SU-DHL-6 (cell line): Measurements from ENCODE around the gene ENTPD6.

Experiments used
- EZH2phosphoT487 ChIP-seq: fragments of 200-600 bp; sonication (generic), shearing (Covaris generic); conservative IDR thresholded peaks from 2 replicates; pipeline ENCODE4 v1.6.1; 2018; ENCODE audit warnings: mild to moderate bottlenecking, antibody characterized with exemption, low read length, moderate library complexity, mixed read lengths
- TF ChIP-seq, protein P1 (sequence below): fragments of 200-600 bp; sonication (generic); IDR thresholded peaks from one replicate; pipeline ENCODE4 v1.5.1; 2017; ENCODE audit warnings: antibody characterized with exemption, mild to moderate bottlenecking, low read length, moderate library complexity; ENCODE audit not compliant: insufficient read depth, poor library complexity, severe bottlenecking

DNA sequence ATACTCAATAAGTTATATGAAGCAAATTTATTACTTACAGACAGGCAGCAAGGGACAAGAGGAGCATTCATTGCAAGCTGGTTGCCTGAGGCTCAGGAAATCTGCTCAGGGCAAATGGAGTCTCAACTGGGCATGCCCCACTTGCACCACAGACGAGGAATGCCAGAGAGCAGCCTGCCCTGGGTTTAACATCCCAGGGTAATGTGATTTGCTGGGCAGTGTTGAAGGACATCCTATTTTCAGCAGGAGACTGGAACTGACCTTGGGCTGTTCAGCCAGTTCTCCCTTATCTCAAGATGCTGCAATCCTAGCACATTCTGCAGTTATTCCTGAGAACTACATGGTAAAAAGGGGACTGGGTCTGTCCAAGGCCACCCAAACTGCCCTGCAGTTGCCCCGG, 3.8 kb upstream of the ENTPD6 start:
- TF ChIP-seq, protein P1, sequence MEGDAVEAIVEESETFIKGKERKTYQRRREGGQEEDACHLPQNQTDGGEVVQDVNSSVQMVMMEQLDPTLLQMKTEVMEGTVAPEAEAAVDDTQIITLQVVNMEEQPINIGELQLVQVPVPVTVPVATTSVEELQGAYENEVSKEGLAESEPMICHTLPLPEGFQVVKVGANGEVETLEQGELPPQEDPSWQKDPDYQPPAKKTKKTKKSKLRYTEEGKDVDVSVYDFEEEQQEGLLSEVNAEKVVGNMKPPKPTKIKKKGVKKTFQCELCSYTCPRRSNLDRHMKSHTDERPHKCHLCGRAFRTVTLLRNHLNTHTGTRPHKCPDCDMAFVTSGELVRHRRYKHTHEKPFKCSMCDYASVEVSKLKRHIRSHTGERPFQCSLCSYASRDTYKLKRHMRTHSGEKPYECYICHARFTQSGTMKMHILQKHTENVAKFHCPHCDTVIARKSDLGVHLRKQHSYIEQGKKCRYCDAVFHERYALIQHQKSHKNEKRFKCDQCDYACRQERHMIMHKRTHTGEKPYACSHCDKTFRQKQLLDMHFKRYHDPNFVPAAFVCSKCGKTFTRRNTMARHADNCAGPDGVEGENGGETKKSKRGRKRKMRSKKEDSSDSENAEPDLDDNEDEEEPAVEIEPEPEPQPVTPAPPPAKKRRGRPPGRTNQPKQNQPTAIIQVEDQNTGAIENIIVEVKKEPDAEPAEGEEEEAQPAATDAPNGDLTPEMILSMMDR, result no peak
- TF ChIP-seq EZH2phosphoT487, result no peak
